Measurements from ENCODE around the gene RPL13A. TPM values are rescaled to one million over a fixed set of nuclear protein-coding genes. Genes with fewer than 3 reads are reported as not detected.

The RPL13A gene
- total RNA-seq, 1 donor from 2014 or later: 962 TPM

DNA sequence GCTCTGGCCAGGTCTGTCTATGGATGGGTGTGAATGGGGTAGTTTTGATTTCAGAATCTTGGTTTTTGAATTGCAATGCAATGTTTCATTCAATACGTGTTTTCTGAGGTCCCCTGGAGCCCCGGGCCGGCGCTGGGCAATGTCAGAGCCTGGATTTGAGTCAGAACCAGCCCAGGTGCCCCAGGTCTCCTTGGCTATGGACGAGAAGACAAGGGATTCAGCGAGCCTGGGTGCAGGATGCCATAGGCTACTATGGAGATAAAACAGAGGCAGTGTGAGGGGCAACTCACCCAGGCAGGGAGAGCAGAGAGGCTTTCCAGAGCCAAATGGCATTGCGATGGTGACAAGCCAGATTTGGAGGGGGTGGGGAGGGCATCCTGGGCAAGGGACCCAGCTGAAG, 1.2 kb upstream of the RPL13A start:
- no peak for DNase-seq (ENCODE audit: low read depth)

DNA sequence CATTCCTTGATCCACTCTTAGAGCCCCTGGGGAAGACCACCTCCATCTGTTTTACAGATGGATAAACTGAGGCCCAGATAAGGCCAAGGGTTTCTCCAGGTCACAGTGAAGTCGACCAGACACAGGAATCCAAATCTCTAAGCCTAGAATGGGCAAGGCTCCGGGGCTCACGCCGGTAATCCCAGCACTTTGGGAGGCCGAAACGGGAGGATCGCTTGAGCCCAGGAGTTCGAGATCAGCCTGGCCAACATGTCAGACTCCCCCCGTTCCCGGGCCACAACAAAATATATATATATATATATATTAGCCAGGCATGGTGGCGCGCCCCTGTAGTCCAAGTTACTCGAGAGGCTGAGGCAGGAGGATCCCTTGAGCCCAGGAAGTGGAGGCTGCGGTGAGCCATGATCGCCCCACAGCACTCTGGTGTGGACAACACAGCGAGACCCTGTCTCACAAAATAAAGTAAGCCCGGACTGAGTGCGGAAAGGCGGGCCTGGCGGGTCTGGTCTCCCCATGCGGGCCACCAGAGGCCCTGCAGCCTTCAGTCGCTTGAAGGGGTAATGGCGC, 615 bp upstream of the RPL13A start:
- no peak for DNase-seq (ENCODE audit: low read depth)

DNA sequence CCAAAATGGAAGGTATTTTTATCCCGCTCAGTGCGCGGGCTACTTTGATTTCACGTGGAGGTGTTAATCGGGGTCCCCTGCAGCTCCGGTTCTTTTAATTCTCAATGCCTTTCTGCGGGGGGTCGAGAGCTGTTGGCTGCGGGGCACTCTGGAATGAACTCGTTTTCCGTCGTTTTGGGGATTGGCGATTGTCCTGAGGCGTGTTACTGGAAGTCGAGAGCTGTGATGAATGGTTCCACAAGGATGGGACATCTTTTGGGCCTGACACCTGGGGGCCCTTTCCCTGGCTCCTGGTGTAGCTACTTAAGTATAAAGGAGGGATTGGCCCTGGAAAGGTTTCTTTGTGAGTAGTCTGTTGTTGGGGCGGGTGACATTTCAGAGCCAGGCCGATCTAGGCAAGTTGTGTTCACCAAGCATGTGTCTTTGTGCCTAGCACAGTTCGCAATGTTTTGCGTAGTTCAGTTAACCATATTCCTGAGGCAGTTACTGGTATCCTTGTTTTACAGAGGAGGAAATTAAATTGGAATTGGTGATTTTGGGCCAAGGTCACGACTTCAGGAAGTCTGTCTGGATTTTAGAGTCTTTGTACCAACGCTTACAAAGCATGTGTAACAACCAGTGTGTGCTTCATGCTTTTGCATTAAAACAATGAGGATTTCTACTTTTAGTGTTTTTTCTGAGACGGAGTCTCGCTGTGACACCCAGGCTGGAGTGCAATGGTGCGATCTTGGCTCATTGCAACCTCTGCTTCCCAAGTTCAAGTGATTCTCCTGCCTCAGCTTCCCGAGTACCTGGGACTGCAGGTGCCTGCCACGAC, 846 bp downstream of the RPL13A start:
- no peak for DNase-seq (ENCODE audit: low read depth)

DNA sequence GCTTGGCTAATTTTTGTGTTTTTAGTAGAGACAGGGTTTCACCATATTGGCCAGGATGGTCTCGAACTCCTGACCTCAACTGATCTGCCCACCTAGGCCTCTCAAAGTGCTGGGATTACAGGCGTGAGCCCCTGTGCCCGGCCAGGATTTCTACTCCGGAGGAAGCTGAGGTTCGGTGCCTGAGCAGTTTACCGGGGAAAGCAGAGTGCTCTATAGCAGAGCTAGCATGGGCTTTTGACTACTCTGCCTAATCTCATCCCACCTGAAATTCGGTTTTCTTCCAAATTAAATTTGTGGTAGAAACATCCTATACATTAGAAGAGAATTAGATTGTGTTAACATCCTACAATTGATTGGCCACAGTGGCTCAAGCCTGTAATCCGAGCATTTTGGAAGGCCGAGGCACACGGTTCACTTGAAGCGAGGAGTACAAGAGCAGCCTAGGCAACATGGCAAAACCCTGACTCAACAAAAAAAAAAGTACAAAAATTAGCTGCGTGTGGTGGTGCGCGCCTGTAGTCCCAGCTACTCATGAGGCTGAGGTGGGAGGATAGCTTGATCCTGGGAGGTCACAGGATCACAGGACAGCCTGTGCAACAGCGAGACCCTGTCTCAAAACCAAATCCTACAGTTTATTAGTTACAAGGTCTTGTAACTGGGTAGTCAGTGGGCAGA, 1.6 kb downstream of the RPL13A start:
- DNase-seq (ENCODE audit: low read depth): no peak

DNA sequence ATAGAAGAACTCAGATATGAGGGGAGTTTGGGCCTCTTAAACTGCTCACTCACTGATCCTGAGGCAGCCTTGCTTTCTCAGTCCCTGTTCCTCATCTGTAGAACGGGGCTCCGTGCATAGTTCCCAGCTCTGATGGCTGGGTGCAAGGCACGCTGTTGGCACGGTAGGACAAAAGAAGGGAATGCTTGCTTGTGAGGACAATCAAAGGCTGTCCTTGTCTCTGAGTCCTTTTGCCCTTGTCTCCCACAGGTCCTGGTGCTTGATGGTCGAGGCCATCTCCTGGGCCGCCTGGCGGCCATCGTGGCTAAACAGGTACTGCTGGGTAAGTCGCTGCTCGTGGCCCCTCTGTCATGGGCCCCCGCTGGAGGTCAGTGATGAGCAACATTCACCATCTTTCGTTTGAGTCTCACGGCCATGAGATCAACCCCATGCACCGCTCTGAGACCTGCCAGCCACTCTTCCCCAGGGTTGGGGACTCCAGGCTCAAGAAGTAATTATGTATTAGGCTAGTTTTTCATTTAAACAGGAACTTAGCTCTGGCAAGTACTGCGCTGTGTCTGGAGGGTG, 2.3 kb downstream of the RPL13A start:
- no peak for DNase-seq (ENCODE audit: low read depth)

DNA sequence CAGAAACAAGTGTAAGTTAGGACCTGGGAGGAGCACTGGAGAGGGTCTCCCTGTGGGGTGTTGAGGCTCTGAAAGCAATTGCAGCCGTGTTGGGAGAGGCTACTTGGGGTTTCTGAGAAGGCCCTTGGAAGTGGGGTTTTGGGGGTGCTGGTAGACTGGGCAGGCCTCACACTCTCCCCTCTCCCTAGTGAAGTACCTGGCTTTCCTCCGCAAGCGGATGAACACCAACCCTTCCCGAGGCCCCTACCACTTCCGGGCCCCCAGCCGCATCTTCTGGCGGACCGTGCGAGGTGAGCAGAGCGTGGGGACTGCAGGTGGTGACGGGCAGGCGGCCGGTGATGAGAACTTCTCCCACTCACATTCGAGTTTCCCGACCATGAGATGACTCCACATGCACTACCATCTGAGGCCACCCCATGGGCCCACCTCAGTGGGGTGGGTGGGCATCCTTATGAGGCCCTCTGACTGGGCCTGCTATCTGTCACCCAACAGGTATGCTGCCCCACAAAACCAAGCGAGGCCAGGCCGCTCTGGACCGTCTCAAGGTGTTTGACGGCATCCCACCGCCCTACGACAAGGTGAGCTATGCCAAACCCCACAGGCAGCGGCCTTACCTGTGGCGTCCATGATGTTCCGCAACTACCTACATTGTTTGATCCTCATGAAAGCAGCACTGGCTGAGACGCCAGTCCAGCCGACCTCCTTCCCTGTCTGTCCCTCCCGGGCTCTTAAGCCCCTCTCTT, 3.0 kb downstream of the RPL13A start:
- no peak for DNase-seq (ENCODE audit: low read depth)

DNA sequence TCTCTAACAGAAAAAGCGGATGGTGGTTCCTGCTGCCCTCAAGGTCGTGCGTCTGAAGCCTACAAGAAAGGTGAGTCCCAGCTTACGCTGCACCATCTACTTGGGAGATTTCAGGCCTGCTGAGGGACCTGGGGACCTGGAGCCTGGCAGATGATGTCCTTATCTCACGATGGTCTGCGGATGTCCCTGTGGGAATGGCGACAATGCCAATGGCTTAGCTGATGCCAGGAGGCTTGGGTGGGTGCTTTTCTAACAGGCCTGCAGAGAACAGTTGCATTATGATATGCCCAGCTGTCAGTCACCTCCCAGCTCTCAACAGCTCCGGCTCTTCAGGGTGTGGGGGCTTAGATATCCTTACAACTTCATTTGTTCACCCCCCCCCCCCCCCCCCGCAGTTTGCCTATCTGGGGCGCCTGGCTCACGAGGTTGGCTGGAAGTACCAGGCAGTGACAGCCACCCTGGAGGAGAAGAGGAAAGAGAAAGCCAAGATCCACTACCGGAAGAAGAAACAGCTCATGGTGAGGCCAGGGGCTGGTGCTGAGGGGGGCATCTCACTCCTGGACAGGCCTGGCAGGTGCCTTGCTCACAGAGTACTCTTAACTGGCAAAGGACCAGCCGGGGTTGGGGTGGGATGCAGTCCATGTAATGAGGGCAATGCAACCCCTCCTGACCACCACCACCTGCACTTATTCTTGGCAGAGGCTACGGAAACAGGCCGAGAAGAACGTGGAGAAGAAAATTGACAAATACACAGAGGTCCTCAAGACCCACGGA, 3.8 kb downstream of the RPL13A start:
- DNase-seq (ENCODE audit: low read depth): no peak

DNA sequence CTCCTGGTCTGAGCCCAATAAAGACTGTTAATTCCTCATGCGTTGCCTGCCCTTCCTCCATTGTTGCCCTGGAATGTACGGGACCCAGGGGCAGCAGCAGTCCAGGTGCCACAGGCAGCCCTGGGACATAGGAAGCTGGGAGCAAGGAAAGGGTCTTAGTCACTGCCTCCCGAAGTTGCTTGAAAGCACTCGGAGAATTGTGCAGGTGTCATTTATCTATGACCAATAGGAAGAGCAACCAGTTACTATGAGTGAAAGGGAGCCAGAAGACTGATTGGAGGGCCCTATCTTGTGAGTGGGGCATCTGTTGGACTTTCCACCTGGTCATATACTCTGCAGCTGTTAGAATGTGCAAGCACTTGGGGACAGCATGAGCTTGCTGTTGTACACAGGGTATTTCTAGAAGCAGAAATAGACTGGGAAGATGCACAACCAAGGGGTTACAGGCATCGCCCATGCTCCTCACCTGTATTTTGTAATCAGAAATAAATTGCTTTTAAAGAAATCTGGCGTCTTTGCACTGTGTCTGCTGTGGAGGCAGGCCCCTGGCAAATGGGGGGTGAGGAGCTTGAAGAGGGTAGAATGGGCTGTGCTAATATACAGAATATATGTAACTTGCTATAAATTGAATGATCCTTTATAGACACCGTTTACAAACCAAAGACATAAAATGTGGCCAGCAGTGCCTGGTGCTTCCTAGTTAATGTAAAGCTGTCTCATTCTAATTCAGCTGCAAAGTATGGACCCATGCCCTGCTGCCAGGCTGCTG, 4.6 kb downstream of the RPL13A start:
- no peak for DNase-seq (ENCODE audit: low read depth)

DNA sequence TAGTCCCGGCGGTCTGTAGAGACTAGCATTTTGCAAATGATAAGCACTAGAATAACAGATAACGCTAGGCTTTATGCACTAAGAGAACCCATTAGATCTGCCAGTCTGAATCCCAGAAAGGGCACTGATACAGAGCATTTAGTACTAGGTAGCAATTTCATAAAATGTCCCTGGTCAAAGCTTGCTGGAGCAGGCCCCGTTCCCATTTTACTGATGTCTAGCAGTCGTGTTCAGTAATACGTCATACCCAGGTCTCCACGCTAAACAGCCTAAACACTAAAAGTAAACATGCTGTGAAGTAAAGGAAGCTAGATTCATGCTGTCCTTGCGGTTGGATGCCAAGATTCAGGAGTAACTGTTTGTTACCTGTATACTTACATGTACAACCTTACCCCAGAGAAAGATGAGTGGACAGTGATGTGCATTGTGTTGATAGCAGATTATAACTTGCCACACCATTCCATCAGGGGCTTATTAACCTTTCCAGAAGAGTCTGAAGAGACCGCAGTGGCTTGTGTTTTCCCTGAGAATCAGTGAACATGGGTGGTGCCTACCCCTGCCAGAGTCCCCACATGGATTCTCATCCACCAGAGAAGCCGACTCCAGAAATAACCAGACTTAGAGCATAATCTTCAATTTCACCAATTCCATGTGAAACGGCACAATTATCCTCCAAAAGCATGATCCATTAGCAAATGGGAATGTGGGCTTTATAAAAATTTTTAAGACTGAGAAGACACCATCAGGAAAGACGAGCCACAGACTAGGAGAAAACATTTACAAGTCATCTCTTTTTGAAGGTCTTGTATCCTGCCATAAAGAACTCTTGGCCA, 5.4 kb downstream of the RPL13A start:
- no peak for DNase-seq (ENCODE audit: low read depth)

DNA sequence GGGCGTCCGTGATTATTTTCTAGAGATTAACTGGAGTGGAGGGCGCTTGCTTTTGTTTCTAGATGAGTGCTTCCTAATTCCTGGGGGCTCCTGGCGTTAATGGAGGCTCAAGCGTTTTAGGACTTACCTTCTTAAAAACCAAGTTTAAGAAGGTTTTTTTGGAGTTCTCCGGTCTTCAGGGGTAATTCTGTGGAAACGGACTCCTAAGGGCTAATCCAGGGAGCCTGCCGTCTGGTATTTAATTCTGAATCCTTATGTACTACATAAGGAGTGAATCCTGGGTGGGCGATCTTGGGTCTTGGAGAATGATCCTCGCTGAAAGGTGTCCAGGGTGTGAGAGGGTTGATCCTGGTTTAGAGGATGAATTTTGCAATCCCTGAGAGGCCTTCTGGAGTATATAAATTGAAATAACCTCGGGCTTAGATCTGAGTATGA, 9.2 kb downstream of the RPL13A start:
- DNase-seq (ENCODE audit: low read depth): no peak

DNA sequence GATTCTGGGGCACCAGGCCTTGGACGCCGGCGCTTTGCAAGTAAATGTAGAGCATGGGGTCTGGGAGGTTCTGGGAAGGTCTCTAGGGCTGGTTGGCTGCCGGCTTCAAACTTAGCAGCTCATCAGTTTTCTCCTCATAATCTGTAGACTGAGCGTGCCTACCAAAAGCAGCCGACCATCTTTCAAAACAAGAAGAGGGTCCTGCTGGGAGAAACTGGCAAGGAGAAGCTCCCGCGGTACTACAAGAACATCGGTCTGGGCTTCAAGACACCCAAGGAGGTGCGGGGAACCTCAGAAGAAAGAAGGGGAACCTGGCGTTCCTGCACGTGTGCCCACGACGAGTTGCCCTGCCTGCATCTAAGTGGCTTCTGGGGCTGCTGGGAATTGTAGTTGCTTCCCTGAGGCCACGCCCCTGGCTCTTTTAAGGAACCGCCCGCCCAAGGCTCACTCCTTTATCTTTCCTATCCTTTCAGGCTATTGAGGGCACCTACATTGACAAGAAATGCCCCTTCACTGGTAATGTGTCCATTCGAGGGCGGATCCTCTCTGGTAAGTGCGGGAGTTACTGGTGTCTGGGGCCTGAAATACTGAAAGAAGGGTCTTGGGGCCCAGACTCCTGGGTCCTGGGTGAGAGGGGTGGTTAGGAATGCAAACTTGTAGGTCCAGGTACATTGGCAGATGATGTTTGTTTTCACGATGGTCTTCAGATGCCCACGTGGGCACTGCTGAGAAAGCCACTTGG, 9.8 kb downstream of the RPL13A start:
- no peak for DNase-seq (ENCODE audit: low read depth)

DNA sequence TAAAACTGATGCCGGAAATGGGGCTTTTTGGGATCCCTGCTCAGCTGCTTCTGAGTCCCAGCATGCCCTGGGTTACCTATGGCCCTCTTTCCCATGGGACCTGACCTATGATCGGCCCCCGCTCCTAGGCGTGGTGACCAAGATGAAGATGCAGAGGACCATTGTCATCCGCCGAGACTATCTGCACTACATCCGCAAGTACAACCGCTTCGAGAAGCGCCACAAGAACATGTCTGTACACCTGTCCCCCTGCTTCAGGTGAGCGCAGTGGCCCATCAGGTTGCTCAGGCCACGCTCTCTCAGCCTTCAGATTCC, 10.3 kb downstream of the RPL13A start:
- no peak for DNase-seq (ENCODE audit: low read depth)

DNA sequence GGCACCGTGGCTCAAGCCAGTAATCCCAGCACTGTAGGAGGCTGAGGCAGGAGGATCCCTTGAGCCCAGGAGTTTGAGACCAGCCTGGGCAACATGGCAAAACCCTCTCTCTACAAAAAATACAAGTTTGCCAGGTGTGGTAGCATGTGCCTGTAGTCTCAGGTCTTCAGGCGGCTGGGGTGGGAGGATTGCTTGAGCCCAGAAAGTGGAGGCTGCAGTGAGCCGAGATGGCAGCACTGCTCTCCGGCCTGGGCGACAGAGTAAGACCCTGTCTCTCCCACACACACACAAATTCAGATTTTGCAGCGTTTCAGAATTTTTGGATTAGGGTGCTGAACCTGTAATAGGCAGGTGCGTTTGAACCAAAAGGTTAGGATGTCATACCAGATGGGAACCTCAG, 11.1 kb downstream of the RPL13A start:
- DNase-seq (ENCODE audit: low read depth): no peak

DNA sequence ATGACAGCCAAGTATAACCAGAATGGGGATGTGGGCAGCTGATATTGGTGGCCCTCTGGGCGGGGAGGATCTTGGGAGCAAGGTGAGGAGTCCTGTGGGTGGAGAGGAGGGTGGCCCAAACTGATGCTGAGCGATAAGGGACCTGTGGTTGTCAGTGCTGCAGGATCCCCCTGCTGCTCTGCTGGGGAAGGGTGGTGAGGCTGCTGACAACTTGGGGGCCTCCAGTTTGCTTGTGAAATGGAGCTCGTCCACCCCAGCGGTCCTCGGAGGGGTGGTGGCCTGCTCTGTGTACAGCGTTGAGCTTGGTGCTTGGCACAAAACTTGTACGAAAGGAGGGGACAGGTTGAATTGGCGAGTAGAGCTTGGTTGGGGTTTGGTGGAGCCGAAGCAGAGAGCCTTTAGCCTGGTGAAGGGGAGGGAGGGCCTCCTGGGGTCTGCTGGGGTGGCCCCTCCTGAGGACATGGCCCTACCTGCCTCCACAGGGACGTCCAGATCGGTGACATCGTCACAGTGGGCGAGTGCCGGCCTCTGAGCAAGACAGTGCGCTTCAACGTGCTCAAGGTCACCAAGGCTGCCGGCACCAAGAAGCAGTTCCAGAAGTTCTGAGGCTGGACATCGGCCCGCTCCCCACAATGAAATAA, 11.7 kb downstream of the RPL13A start:
- no peak for DNase-seq (ENCODE audit: low read depth)

DNA sequence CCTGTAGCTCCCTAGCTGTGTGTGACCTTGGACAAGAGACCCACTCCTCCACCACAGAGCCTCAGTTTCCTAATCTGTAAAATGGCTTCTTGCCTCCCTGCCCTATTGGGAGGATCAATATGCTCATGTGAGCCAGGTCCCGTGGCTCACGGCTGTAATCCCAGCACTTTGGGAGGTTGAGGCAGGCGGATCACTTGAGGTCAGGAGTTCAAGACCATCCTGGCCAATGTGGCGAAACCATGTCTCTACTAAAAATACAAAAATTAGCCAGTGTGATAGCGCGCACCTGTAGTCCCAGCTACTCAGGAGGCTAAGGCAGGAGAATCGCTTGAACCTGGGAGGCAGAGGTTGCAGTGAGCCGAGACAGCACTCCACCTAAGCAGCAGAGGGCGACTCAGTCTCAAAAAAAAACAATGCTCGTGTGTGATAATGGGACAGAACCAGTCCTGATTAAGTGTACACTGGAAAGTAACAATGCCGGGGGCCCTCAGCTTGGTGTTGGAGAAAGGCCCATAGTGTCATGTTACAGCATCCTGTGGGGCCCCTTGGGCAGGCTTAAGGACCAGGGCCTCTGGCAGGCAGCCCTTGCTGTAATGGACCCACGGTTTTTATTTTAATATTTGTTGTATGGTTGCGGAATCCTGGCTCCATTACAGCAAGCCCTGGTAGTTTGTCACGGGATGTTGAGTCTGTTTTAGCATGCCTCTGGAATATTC, 15.6 kb downstream of the RPL13A start:
- peak; percentile 56 for DNase-seq (ENCODE audit: low read depth)

DNA sequence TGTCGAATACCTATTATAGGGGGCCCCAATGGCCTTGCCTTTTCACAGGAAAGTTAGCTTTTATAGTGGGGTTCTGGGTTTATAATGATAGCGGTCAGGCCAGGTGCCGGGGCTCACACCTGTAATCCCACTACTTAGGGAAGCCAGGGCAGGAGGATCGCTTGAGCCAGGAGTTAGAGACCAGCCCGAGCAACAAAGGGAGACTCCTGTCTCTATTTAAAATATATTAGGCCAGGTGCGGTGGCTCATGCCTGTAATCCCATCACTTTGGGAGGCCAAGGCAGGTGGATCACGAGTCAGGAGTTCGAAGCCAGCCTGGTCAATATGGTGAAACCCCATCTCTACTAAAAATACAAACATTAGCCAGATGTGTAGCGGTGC, 16.2 kb downstream of the RPL13A start:
- DNase-seq (ENCODE audit: low read depth): no peak

DNA sequence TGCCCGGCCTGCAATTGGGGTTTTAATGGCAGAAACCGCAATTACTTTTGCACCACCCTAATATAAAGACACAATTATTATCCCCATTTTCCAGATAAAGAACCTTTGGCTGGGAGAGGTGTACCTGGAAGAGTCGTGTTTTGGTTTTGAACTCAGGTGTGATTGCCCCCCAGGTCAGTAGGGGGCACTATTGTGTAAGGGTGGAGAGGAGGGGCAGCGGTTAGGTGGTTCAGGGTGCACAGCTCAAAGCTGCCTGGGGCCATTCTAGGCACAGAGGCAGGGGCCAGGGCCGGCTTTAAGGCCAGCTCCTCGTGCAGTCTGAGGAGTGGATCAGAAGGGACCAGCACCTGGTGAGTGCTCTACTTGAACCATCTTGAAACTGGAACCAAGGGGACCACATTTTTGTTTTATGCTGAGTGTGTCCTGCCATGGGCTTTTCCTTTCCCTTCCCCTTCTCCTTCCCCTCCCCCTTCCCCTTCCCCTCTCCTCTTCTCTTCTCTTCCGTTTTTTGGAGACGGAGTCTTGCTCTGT, 19.2 kb downstream of the RPL13A start:
- peak; percentile 34 for DNase-seq (ENCODE audit: low read depth)

Data from renal cortical epithelial cell (primary cell).